Measurements from ENCODE around the gene XXYLT1. TPM values are rescaled to one million over a fixed set of nuclear protein-coding genes. Genes with fewer than 3 reads are reported as not detected.

Gene XXYLT1
- total RNA-seq, 1 experiment from 2014 or later = 53.9 TPM

GRCh38 chr3:195119461-195120266 lies 151.3 kb downstream of the XXYLT1 start:
- ChIA-PET CTCF (interaction anchor here (0.6 kb wide), 2 partner anchors 35 to 84 kb away, joined by 3 to 5 read pairs; no protein-coding TSS in a partner anchor), POLR2A (ENCODE audit: low non-redundant PET) (interaction anchor here (0.6 kb wide), 1 partner anchor 436 kb away, joined by 4 read pairs; no protein-coding TSS in a partner anchor)
- BruUV-seq (replicated peaks) = no TSS peak
- no peak for TF ChIP-seq CTCF (conservative IDR thresholded peaks at IDR 0.05; ENCODE audit: low read depth, low read length)
- TF ChIP-seq EZH2 (IDR thresholded peaks at IDR 0.05; ENCODE audit: borderline replicate concordance, low read depth, low read length, poor library complexity, severe bottlenecking) = no peak
- no peaks in the 10 kb centered on the region for H3K36me3 ChIP-seq (ENCODE audit: insufficient read depth, low read length, poor library complexity, severe bottlenecking)
- H3K9me3 ChIP-seq (ENCODE audit: low read depth, low read length, poor library complexity, severe bottlenecking) = no peaks in the 10 kb centered on the region
- H3K4me3 ChIP-seq (ENCODE audit: low read depth, low read length, poor library complexity, severe bottlenecking) = no peak overlapping the region
- H3K27me3 ChIP-seq (replicated peaks; ENCODE audit: insufficient read depth, low read depth, low read length, poor library complexity) = no peaks in the 10 kb centered on the region
- no peak overlapping the region for H3K27ac ChIP-seq (ENCODE audit: low read depth, low read length, poor library complexity, severe bottlenecking)
- peaks cover 11% of the 10 kb centered on the region for H3K4me1 ChIP-seq (ENCODE audit: insufficient read depth, low read length, poor library complexity, severe bottlenecking)
- DNase-seq (ENCODE audit: low spot score) = no peak
- intact Hi-C loops (cut with micrococcal nuclease; ENCODE audit: unreplicated experiment) = no loop called here

DNA sequence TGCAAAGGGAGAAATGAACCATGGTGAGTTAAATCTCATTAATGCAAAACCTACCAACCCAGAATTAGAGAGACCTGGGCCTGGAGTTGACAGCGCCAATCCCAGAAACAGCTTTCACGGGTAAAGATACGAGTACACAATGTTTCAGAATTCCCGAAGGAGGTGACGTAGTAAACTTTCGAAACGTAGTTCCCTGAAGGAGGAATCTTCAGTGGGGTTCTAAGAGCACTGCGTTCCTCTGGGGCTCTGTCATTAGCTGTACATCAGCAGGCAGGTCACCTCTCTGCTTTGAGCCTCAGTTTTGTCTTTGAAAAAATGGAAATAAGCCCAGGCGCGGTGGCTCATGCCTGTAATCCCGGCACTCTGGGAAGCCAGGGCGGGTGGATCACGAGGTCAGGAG lies 152.3 kb downstream of the XXYLT1 start:
- TF ChIP-seq CTCF (conservative IDR thresholded peaks at IDR 0.05; ENCODE audit: low read depth, low read length) (no peak), EZH2 (IDR thresholded peaks at IDR 0.05; ENCODE audit: borderline replicate concordance, low read depth, low read length, poor library complexity, severe bottlenecking) (no peak)
- Histone ChIP-seq H3K4me3 (ENCODE audit: low read depth, low read length, poor library complexity, severe bottlenecking) (no peak overlapping the region), H3K9me3 (ENCODE audit: low read depth, low read length, poor library complexity, severe bottlenecking) (no peaks in the 10 kb centered on the region), H3K4me1 (ENCODE audit: insufficient read depth, low read length, poor library complexity, severe bottlenecking) (peaks cover 8% of the 10 kb centered on the region), H3K27me3 (replicated peaks; ENCODE audit: insufficient read depth, low read depth, low read length, poor library complexity) (no peaks in the 10 kb centered on the region), H3K36me3 (ENCODE audit: insufficient read depth, low read length, poor library complexity, severe bottlenecking) (no peaks in the 10 kb centered on the region), H3K27ac (ENCODE audit: low read depth, low read length, poor library complexity, severe bottlenecking) (no peak overlapping the region)
- intact Hi-C loops (cut with micrococcal nuclease; ENCODE audit: unreplicated experiment) = no loop called here
- POLR2A ChIA-PET (ENCODE audit: low non-redundant PET) = interaction anchor here (0.6 to 0.7 kb wide), 2 partner anchors 55 to 435 kb away, joined by 4 to 5 read pairs; no protein-coding TSS in a partner anchor
- no peak for DNase-seq (ENCODE audit: low spot score)
- CTCF ChIA-PET = no interaction called here
- no TSS peak for BruUV-seq (replicated peaks)

GRCh38 chr3:195117978-195118581 lies 152.9 kb downstream of the XXYLT1 start:
- POLR2A ChIA-PET (ENCODE audit: low non-redundant PET) = interaction anchor here (0.7 kb wide), 1 partner anchor 55 kb away, joined by 5 read pairs; no protein-coding TSS in a partner anchor
- Histone ChIP-seq H3K4me1 (ENCODE audit: insufficient read depth, low read length, poor library complexity, severe bottlenecking) (peaks cover 2% of the 10 kb centered on the region), H3K9me3 (ENCODE audit: low read depth, low read length, poor library complexity, severe bottlenecking) (no peaks in the 10 kb centered on the region), H3K4me3 (ENCODE audit: low read depth, low read length, poor library complexity, severe bottlenecking) (no peak overlapping the region), H3K27me3 (replicated peaks; ENCODE audit: insufficient read depth, low read depth, low read length, poor library complexity) (no peaks in the 10 kb centered on the region), H3K36me3 (ENCODE audit: insufficient read depth, low read length, poor library complexity, severe bottlenecking) (no peaks in the 10 kb centered on the region), H3K27ac (ENCODE audit: low read depth, low read length, poor library complexity, severe bottlenecking) (no peak overlapping the region)
- TF ChIP-seq CTCF (conservative IDR thresholded peaks at IDR 0.05; ENCODE audit: low read depth, low read length) (peak; percentile 25; the same call in 1 of the 2 replicates), EZH2 (IDR thresholded peaks at IDR 0.05; ENCODE audit: borderline replicate concordance, low read depth, low read length, poor library complexity, severe bottlenecking) (no peak)
- peak; percentile 45 for DNase-seq (ENCODE audit: low spot score)
- BruUV-seq (replicated peaks) = no TSS peak
- CTCF ChIA-PET = no interaction called here
- intact Hi-C loops (cut with micrococcal nuclease; ENCODE audit: unreplicated experiment) = no loop called here
